Measurements from ENCODE around the gene ASGR2. TPM values are rescaled to one million over a fixed set of nuclear protein-coding genes. Genes with fewer than 3 reads are reported as not detected.
A peak's percentile ranks its signal among the peaks of the same experiment; 100 is the strongest.

Gene ASGR2
- total RNA-seq, 1 experiment from 2014 or later: not detected

DNA sequence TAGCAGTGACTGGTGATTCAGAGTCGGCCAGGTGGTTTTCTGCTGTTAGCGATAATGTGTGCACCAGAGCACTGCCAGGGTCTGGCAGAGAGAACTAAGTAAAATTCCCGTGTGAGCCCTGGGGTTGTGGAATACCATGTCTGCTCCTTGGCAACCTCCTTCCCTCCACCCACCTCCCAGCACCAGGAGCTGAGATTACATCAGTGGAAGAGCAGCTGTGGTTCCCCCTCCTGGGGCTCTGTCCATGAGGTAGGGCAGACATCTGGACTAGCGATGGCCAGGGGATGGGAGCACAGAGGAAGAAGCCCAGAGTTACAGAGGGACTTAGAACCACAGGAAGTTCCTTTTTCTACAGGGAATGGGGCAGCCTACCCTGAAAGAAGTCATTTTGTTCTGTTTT, 50.4 kb downstream of the ASGR2 start:
- DNase-seq (ENCODE audit: low read depth): no peak

GRCh38 chr17:7063518-7064094, 51.0 kb downstream of the ASGR2 start:
- DNase-seq (ENCODE audit: low read depth): no peak

DNA sequence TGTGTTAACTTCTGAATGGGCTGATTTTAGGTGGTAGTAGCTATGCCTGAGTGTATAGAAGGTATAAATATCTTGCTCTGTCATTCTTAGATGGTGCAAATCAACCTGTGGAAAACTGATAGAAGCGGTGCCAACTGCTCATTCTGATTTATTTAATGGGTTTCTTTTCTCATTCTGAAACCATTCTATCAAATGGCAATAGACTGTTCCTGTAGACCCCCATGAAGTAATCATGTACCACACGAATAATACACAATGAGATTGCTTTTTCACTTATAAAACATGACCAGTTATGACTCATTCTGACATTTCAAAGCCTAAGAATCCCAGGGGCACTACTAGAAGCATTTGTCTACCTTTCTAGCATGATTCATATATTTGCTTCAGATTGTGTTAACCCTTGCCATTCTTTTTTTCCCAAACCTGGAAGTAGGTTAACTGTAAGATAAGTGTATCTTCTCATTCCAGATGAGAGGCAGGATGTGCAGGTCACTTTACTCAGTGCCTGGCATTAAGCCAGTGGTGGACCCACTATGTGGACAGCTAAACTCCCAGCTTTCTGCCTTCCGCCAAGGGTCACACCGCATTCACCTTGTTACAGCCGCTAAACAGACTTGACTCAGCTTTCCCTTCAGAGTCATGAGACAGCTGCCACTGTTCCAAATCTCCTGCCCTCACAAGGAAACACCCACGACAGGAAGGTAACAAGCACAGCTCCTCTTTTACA, 54.3 kb downstream of the ASGR2 start:
- DNase-seq (ENCODE audit: low read depth): peak; percentile 96

DNA sequence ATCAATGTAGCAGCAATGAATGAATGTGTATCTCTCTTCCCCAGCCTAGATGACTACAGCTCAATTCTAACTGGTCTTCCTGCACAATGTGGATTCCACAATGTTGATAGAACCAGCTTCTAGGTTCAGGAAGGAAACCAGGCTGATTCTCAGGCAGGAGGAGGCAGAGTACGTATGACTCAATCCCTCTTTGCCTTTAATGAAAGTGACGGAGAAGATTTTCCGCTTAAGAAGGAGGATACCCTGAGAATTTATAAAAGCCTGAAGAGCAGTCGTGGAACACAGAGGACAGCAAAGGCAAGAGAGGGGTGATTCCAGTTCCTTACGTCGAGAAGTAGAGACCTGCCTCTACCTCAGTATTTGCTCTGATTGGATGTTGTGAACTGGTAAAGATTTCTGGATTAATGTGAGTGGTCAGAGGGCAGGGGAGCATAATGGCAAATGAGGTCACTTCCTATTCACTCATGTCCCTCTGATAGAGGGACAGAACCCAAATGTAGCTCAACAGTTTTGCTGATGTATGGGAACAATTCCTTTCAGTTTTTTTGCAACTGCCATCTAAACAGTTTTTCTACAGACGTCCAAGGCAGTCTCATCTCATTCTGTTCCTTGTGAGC, 55.7 kb downstream of the ASGR2 start:
- DNase-seq (ENCODE audit: low read depth): peak; percentile 61

- DNase-seq (ENCODE audit: low read depth): peak; percentile 90
These were observed 58.2 kb downstream of the ASGR2 start for GRCh38 chr17:7056386-7056785.

Other genes with a start within 250 kb of the ASGR2 start
- not detected in 2 replicates for gene ALOX12, start 118.8 kb downstream of the ASGR2 start, total RNA-seq (2014; rRNA removed; shearing (Covaris generic))
- gene RNASEK, start 102.2 kb downstream of the ASGR2 start, total RNA-seq (2014; rRNA removed; shearing (Covaris generic)): 262 and 391 TPM in 2 replicates
- gene BCL6B, start 91.8 kb downstream of the ASGR2 start, total RNA-seq (2014; rRNA removed; shearing (Covaris generic)): not detected in 2 replicates
- 0.30 and 0.54 TPM in 2 replicates for gene SLC16A13, start 78.8 kb downstream of the ASGR2 start, total RNA-seq (2014; rRNA removed; shearing (Covaris generic))
- not detected in 2 replicates for gene SLC16A11, start 70.7 kb downstream of the ASGR2 start, total RNA-seq (2014; rRNA removed; shearing (Covaris generic))
- not detected in 2 replicates for gene CLEC10A, start 34.6 kb downstream of the ASGR2 start, total RNA-seq (2014; rRNA removed; shearing (Covaris generic))
- gene ASGR1, start 64.5 kb upstream of the ASGR2 start, total RNA-seq (2014; rRNA removed; shearing (Covaris generic)): not detected in 2 replicates
- 4.7 and 7.8 TPM in 2 replicates for gene DLG4, start 105.0 kb upstream of the ASGR2 start, total RNA-seq (2014; rRNA removed; shearing (Covaris generic))
- gene ACADVL, start 105.1 kb upstream of the ASGR2 start, total RNA-seq (2014; rRNA removed; shearing (Covaris generic)): 294 and 491 TPM in 2 replicates
- gene DVL2, start 119.7 kb upstream of the ASGR2 start, total RNA-seq (2014; rRNA removed; shearing (Covaris generic)): 23.9 and 39.1 TPM in 2 replicates
- gene PHF23, start 124.6 kb upstream of the ASGR2 start, total RNA-seq (2014; rRNA removed; shearing (Covaris generic)): 49.6 and 53.3 TPM in 2 replicates
- gene GABARAP, start 127.6 kb upstream of the ASGR2 start, total RNA-seq (2014; rRNA removed; shearing (Covaris generic)): 575 and 595 TPM in 2 replicates
- gene CTDNEP1, start 136.9 kb upstream of the ASGR2 start, total RNA-seq (2014; rRNA removed; shearing (Covaris generic)): 38.4 and 42.6 TPM in 2 replicates
- 75.1 and 75.3 TPM in 2 replicates for gene ELP5, start 137.4 kb upstream of the ASGR2 start, total RNA-seq (2014; rRNA removed; shearing (Covaris generic))
- 0.10 and 2.4 TPM in 2 replicates for gene CLDN7, start 147.7 kb upstream of the ASGR2 start, total RNA-seq (2014; rRNA removed; shearing (Covaris generic))
- 0.44 TPM in 1 of 2 replicates, not detected in the other for gene SLC2A4, start 166.9 kb upstream of the ASGR2 start, total RNA-seq (2014; rRNA removed; shearing (Covaris generic))
- gene YBX2, start 179.8 kb upstream of the ASGR2 start, total RNA-seq (2014; rRNA removed; shearing (Covaris generic)): 0.39 and 0.79 TPM in 2 replicates
- gene EIF5A, start 192.8 kb upstream of the ASGR2 start, total RNA-seq (2014; rRNA removed; shearing (Covaris generic)): 428 and 432 TPM in 2 replicates
- 94.3 and 118 TPM in 2 replicates for gene GPS2, start 200.5 kb upstream of the ASGR2 start, total RNA-seq (2014; rRNA removed; shearing (Covaris generic))
- gene NEURL4, start 214.5 kb upstream of the ASGR2 start, total RNA-seq (2014; rRNA removed; shearing (Covaris generic)): 3.6 and 8.0 TPM in 2 replicates
- gene ACAP1, start 221.7 kb upstream of the ASGR2 start, total RNA-seq (2014; rRNA removed; shearing (Covaris generic)): not detected in 2 replicates
- 3.5 and 7.1 TPM in 2 replicates for gene KCTD11, start 237.3 kb upstream of the ASGR2 start, total RNA-seq (2014; rRNA removed; shearing (Covaris generic))
- not detected in 2 replicates for gene TMEM95, start 240.3 kb upstream of the ASGR2 start, total RNA-seq (2014; rRNA removed; shearing (Covaris generic))

All from M059J (cell line).